ENCODE data around the gene TMCO2.
"Not testable (repeated sequence)": the region's sequence is repeated elsewhere in the genome, so short reads cannot be mapped to it uniquely, and the experiment has no call there.

The TMCO2 gene

DNA sequence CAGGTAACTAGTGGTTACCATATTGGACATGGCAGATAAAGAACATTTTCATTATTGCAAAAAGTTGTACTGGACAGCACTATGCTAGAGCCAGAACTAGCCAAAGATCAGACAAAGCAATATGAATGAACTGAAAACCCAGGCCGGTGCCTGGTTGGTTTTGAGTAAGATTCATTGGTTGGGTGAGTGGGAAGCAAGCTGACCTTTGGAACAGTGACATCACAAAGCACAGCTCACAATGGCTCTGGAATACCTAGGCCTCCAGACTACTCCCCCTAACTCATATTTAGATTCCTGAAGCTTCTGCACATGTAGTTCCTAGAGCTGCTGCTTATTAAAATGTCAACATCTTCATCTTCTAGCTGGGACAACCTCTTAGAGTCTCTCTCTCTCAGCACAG is at the start of gene TMCO2:
Gene TMCO2 (plus strand): TSS at position 283 of the 400 bp plus-strand sequence. CDS start 57 bp downstream, at position 340.
- DNase-seq (ENCODE audit: low read depth in 2 of 2), result no peak

DNA sequence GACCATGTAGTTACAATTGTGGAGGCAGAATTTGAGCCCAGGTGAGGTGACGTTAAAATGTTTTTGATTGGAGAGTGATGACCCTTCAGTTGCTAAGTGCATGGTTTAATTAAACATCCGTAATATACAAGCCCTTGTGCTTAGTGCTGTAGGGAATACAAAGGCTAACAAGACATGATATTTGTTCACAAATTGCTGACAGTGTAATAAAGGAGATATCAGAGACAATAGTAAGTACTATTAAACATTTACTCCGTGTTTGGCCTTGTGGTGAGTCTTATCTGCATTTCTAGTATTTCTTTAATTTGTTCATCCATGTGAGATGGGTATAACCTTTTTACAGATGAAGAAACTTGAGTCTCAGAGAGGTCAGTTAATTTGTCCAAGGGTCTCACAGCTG is 48.6 kb upstream of the TMCO2 start:
- DNase-seq (ENCODE audit: low read depth in 2 of 2), result no peak

DNA sequence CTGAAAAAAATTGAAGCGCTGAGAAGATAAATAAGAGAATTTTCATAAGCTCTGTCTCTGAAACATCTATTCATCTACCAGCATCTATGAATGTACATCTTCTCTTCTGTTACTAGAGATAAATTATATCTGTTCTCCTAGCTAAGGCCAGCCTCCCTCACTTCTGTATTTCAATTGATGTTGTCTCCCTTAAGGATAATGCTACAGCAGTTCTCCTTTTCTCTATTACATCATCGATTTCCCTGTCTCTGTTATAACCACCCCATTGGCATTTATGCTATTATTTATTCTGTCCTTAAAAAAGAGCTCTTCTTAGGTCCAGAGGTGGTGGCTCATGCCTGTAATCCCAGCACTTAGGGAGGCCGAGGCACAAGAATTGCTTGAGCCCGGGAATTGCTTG is 42.9 kb upstream of the TMCO2 start:
- DNase-seq (ENCODE audit: low read depth in 2 of 2), result no peak

DNA sequence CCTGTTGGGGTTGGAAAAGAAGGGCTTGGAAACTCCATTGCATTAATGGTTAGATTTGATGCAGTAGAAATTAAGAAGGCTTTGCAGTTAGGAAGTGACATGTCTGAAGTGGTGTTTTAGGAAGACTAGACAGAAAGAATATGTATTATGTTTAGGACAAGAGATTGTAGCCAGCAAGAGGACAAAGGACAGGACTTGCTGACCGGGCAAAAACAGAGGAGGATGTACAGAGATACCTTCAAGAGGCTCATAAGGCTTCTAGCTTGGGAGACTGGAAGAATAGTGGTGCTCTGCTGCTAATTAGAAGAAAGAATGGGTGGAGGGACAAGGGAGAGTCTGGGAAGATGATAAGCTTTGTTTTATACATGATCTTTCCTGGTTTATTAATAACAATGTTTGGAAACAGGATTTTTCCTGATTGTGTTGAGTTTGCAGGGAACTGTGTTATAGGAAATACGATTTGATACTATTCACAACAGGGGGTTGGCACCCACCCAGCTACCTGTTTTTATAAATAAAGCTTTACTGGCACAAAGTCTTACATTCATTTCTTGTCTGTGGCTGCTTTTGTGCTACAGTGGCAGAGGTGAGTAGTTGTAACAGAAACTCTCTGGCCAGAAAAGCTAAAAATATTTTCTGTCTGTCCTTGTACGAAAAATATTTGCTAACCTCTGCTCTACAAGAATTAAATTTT is 37.1 kb upstream of the TMCO2 start:
- DNase-seq (ENCODE audit: low read depth in 2 of 2), result no peak

DNA sequence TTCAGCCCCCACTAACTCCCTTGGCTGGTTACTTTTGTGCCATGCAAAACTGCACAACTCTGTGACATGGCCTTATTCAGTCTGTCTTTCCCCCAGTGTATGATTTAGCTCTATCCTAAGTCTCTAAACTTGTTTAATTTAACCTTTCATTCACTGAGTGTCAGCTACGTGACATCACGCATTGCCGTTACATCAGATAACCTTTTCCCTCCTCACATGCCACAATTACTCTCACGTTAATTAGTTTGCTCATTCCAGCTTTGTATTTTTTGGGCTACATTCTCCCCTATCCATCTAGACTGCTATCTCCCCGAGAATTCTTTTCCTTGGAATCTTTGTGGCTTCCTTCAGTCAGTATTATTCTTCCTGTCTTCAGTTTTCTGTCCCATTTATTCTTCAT is 29.4 kb upstream of the TMCO2 start:
- no peak for DNase-seq (ENCODE audit: low read depth in 2 of 2)

DNA sequence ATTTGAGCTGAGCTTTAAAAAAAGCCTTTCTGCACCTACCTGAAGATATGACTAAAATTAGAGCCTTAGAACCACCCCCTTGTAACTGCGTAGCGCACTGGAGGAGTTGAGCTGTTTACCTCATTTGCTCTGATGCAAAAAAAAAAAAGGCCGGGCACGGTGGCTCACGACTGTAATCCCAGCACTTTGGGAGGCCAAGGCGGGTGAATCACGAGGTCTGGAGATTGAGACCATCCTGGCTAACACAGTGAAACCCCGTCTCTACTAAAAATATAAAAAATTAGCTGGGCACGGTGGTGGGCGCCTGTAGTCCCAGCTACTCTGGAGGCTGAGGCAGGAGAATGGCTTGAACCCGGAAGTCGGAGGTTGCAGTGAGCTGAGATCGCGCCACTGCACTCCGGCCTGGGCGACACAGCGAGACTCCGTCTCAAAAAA is 26.2 kb upstream of the TMCO2 start:
- not testable (repeated sequence) for DNase-seq (ENCODE audit: low read depth in 2 of 2)

DNA sequence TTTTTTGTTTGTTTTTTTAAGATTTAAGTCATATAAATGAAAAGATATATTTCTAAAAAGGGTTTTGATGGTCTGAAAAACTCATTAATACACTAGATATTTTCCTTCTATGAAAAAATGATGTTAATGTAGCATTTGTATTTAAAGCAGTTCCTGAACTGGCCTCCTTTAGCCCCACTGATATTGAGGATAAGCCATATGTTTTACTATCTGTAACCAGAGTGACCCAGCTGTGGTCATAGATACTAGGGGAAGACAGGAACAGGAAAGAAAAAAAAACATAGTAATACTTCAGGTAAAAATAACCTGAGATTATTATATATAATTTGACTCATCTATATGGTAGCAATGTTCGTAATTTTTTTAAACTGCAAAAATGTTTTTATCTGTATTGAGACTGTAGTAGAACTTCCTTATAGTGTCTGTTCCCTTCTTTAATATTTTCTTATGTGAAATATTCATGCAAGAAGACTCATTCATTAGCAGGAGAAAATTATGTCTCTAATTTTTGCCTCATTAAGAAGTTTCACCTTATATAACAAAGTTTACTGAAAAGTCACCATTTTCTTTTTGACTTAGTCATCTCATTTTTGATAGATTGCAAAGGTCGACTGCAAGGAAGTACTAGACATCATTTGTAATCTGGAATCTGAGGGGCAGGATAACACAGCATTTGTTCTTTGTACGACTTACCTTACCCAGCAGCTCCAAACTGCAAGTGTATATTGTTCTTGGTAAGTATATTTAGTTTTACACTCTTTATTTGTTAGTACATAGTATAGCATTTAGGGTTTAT is 25.6 kb upstream of the TMCO2 start:
- no peak for DNase-seq (ENCODE audit: low read depth in 2 of 2)

DNA sequence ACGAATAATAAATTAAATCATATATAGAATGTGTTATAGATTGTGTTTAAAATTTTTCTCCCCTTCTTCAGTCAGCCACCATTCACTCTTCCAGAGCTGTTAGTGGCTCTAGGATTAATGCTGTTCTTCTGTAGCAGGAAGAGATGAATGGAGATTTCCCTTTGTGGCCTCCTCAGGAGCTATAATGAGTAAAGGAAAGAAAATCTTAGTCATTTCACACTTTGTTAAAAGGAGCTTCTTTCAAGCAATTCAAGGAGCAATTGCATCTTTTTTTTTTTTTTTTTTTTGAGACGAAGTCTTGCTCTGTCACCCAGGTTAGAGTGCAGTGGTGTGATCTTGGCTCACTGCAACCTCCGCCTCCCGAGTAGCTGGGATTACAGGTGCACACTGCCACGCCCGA is 23.7 kb upstream of the TMCO2 start:
- no peak for DNase-seq (ENCODE audit: low read depth in 2 of 2)

DNA sequence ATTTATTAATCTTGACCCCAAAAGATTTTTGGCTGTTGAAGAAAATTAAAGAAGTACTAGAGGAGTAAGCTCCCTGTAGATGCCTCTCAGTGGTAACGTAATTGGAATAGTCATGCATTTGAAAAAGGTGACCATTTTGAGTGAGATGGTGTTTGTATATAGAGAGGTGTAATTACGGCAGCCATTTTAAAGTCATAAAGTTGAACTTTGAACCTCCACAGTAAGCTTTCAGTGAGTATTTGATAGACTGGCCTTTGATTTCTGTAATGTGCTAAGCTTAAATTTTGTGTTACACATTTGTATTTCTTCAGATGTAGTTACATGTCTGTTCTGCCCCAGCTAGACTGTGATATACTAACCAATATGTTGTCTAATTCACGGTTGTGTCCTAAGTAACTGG is 21.5 kb upstream of the TMCO2 start:
- no peak for DNase-seq (ENCODE audit: low read depth in 2 of 2)

DNA sequence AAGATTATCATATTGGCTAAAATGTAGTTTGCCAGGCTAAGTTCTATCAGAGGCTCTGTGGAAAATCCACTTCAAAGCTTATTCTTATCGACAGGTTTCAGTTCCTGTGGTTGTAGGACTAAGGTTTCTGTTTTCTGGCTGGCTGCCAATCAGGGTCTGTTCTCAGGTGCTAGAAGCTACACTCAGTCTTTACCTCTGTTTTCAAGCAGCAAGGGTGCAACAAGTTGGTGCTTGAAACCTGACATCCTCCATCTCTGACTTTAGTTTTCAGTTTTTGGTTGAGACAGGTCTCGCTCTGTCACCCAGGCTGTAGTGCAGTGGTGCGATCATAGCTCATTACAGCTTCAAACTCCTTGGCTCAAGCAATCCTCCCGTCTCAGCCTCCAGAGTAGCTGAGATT is 15.3 kb upstream of the TMCO2 start:
- DNase-seq (ENCODE audit: low read depth in 2 of 2), result peak in 1 of 2 donors; percentile 18

DNA sequence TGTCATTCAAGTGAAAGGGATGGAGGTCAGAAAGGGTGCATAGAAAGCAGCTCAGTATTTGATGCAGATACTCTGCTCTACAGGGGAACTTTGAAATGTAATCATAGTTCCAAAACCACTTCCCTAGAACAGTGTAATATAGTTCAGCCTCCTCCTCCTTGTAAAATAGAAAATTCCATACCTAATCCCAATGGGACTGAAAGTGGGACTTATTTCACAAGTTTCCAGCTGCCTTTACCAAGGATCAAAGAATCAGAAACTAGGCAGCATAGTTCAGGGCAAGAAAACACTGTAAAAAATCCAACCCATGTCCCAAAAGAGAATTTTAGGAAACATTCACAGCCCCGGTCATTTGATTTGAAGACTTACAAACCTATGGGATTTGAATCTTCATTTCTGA is 8.1 kb upstream of the TMCO2 start:
- DNase-seq (ENCODE audit: low read depth in 2 of 2), result no peak

DNA sequence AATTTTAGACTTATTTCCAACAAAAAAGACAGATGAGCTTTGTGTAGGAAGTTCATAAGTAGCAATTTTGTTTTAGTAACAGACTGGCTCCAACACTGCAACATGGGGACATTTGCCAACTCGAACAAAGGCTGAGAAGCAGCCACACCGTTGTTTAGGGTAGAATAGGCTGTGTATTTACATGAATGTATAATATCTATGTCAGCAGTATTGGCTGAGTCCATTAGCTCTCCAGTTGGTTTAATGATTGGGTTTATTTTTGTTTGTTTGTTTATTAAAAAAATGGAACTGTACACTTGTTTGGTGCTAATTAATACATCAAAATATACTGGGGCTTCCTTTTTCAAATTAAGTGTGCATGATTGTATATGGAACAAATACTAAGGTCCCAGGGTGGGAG is 7.3 kb upstream of the TMCO2 start:
- DNase-seq (ENCODE audit: low read depth in 2 of 2), result no peak

DNA sequence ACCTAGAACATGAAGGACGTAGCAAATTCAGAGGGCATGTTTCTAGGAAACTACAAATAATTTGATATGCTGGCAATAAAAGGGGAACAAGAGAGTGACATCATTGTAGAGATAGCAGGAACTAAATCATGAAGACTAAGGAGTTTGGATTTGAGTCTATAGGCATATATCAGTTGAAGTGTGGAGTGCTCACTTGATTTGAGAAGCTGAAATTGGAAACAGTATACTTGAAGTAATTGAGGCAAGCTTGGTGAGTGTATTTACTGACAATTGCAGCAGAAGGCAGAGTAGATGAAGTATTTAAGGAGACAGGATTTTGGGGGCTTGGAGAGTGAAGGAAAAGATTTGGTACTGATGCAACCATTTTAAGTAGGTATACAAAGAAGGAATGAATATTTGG is 6.4 kb upstream of the TMCO2 start:
- no peak for DNase-seq (ENCODE audit: low read depth in 2 of 2)

DNA sequence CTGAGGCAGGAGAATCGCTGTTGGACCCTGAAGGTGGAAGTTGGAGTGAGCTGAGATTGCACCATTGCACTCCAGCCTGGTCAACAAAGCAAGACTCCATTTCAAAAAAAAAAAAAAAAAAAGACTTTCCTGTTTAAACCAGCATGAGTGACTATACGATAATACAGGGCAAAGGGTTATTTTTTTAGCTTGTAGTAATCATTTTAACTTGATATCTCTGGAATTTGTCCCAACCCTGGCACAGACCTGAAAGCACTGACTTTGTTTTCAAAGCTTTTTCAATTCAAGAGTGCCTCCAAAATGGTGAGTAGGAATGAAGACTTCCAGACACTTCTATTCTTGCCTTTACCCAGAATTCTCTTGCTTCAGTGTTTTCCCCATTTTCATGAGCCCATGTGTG is 4.4 kb upstream of the TMCO2 start:
- no peak for DNase-seq (ENCODE audit: low read depth in 2 of 2)

DNA sequence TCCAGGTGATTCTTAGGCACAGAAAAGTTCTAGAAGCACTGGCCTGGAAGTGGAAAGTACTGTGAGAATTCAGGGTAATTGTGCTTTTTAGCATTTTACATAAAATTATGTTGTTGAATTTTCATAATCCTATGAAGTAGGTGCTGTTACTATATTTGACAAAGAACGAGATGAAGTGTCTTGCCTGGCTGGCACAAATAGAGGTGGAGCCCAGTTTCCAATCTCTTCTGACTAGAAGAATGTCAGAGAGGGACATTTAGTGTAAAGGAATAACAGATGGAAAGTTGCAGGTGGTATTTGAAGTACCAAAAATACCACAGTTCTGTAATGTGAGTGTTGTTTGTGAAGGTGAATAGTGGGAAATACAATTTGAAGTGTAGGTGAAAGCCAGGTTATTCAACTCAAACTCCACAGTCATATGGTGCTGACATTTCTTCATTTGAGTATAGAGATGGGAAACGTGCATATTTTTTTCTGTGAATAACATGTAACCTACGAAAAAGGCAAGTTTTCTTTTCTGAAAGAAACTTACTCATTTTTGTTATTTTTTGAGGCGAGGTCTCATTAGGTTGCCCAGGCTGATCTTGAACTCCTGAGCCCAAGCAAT is 3.5 kb upstream of the TMCO2 start:
- no peak for DNase-seq (ENCODE audit: low read depth in 2 of 2)

DNA sequence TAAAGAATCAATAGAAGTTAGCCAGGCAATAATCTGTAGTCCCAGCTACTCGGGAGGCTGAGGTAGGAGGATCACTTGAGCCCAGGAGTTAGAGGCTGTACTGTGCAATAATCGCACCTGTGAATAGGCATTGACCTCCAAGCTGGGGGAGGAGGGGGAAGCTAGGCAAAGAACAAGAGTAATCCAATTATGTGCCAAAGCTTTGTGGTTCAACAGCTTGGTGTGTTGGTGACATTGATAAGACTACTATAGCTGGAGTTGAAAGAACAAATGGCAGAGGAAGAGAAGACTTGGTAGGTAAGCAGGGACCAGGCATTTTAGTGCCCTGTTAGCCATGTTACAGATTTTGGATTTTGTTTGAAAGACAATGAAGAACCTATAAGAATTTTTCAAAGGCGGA is 2.1 kb upstream of the TMCO2 start:
- no peak for DNase-seq (ENCODE audit: low read depth in 2 of 2)

DNA sequence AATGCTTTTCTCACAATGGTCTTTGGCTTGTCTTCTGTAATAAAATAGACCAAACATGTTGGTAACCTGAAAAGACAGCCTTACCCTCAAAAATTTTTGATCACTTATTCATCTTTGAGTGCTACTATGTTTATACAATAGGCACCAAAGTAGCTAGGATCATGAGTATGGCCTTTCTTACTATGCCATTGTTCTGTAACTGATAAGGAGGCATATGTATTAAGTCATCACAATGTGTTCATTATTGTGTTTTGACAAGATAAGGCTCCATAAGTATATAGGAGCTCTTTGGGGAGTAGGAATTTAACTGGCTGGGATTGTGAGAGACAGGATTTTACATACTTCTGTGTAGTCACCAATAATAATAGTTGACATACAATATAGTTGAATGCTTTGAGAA is 675 bp downstream of the TMCO2 start:
- DNase-seq (ENCODE audit: low read depth in 2 of 2), result no peak

DNA sequence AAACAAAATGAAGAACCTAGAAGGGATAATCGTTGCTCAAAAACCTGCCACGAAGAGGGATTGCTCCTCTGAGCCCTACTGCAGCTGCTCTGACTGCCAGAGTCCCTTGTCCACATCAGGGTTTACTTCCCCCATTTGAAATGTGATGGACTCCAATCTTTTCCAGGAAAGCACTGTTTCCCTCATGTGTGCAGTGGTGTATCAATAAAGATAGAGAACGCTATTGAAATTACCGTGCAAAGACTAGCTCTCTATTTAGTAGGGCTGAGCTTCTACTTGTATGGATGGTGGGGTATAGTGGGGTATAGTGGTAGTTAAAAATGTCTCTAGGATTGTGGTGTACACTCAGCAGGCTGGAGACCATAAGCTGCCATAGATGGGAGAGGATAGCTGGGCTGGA is 3.7 kb downstream of the TMCO2 start:
- no peak for DNase-seq (ENCODE audit: low read depth in 2 of 2)

DNA sequence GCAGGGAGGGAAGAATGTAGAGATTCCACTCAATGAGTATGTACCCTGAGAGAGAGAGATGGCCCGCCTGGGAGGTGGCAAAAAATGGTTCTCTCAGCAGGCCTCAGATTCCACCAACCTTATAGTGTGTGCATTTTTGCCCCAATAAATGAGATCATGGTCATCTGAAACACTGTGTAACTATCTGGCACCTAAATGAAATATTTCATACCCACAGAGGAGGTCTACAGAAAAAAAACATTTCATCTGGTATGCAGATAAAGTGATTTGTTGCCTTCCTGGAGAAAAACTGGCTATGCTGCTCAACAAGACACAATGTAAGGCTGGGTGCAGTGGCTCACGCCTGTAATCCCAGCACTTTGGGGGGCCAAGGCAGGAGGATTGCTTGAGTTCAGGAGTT is 4.9 kb downstream of the TMCO2 start:
- DNase-seq (ENCODE audit: low read depth in 2 of 2), result no peak

DNA sequence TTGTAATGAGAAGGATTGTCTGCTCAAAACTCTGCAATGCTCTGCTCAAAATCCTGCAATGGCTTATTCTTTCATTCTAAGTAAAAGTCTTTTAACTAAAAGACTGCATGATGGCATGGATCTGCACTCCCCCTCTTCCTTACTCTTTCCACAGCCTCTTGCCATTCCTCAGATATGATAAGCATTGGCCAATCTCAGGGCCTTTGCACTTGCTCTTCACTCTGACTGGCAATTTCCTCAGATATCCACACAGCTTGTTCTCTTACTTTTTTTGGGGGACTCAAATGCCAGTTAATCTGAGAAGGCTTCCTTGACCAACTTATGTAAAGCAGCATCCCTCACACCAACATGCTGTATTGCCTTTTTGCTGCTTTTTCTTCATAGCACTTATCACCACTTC is 7.5 kb downstream of the TMCO2 start:
- DNase-seq (ENCODE audit: low read depth in 2 of 2), result no peak

DNA sequence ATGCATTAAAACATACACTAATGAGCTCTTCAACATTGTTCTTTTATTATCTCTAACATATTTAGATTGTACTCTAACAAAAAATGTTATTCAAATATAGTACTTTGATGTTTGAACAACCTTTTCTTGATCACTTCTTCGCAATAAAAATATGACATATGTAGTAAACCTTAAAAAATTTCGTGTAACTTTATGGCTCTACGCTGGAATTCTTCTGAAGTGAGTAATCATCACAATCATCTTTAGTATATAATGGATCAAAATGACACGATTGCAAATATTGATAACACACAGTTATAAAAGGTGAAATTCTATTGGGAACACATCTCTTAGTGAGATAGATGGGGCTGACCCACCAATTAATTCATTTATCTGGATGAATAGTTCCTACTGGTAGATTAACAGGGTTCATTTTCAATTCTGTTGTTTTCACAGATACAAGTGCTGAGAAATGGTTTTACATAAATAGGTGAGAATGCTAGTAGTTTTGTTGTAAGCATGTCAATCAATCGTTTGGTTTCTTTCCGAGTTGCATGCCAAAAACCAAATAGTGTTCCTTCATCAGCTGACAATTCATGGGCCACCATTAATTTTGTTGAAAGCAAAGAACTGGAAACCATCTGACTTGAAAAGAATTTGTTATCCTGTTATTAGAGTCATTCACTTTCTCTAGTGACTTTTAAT is 8.8 kb downstream of the TMCO2 start:
- no peak for DNase-seq (ENCODE audit: low read depth in 2 of 2)

DNA sequence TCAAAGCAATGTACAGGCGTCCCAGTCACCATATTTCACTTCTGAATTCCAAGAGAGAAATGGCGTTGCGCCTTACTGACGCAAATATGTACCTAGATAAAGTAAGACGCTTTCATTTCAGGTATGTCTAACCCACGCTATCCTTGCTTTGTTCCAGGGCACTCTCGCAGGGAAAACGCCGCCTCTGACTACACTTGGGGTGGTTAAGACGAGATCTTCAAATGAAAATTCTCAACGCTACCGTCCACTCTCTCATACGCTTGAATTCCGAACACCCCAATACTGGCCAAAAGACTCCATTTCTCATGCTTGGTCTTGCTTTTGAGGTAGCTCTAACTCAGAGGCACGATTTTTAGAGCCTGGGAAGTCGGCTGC is 9.6 kb downstream of the TMCO2 start:
- peak in 1 of 2 donors; percentile 8 for DNase-seq (ENCODE audit: low read depth in 2 of 2)
